Measurements from ENCODE around the gene ABCA1.
"Not testable (repeated sequence)": the region's sequence is repeated elsewhere in the genome, so short reads cannot be mapped to it uniquely, and the experiment has no call there.

The ABCA1 gene

GRCh38 chr9:104903609-104904008 lies 24.3 kb downstream of the ABCA1 start:
- H3K27me3 ChIP-seq (ENCODE audit: control insufficient read depth, insufficient read depth, low read length): no peaks in the 10 kb centered on the region
- no peak overlapping the region for H3K27ac ChIP-seq (ENCODE audit: low read depth, low read length)
- peaks cover 21% of the 10 kb centered on the region for H3K4me1 ChIP-seq (ENCODE audit: control insufficient read depth, insufficient read depth, low read length)
- H3K9me3 ChIP-seq (ENCODE audit: control insufficient read depth, insufficient read depth, low read depth, low read length): no peaks in the 10 kb centered on the region
- no peaks in the 10 kb centered on the region for H3K36me3 ChIP-seq (ENCODE audit: control insufficient read depth, insufficient read depth, low read length)
- H3K9ac ChIP-seq (ENCODE audit: low read length): no peak overlapping the region
- H3K4me3 ChIP-seq (ENCODE audit: low read depth, low read length): no peak overlapping the region

- Histone ChIP-seq H3K4me3 (ENCODE audit: low read depth, low read length) (no peak overlapping the region), H3K36me3 (ENCODE audit: control insufficient read depth, insufficient read depth, low read length) (no peaks in the 10 kb centered on the region), H3K27ac (ENCODE audit: low read depth, low read length) (no peak overlapping the region), H3K4me1 (ENCODE audit: control insufficient read depth, insufficient read depth, low read length) (peaks cover 21% of the 10 kb centered on the region), H3K27me3 (ENCODE audit: control insufficient read depth, insufficient read depth, low read length) (no peaks in the 10 kb centered on the region), H3K9me3 (ENCODE audit: control insufficient read depth, insufficient read depth, low read depth, low read length) (no peaks in the 10 kb centered on the region), H3K9ac (ENCODE audit: low read length) (no peak overlapping the region)
Observed at GRCh38 chr9:104900871-104901270, 27.1 kb downstream of the ABCA1 start.

- peaks cover 21% of the 10 kb centered on the region for H3K4me1 ChIP-seq (ENCODE audit: control insufficient read depth, insufficient read depth, low read length)
- H3K4me3 ChIP-seq (ENCODE audit: low read depth, low read length): no peak overlapping the region
- H3K9me3 ChIP-seq (ENCODE audit: control insufficient read depth, insufficient read depth, low read depth, low read length): no peaks in the 10 kb centered on the region
- no peak overlapping the region for H3K9ac ChIP-seq (ENCODE audit: low read length)
- no peaks in the 10 kb centered on the region for H3K27me3 ChIP-seq (ENCODE audit: control insufficient read depth, insufficient read depth, low read length)
- no peak overlapping the region for H3K27ac ChIP-seq (ENCODE audit: low read depth, low read length)
- no peaks in the 10 kb centered on the region for H3K36me3 ChIP-seq (ENCODE audit: control insufficient read depth, insufficient read depth, low read length)
Observed at GRCh38 chr9:104900324-104900723, 27.6 kb downstream of the ABCA1 start.

- Histone ChIP-seq H3K27ac (ENCODE audit: low read depth, low read length) (no peak overlapping the region), H3K4me1 (ENCODE audit: control insufficient read depth, insufficient read depth, low read length) (peaks cover 21% of the 10 kb centered on the region), H3K4me3 (ENCODE audit: low read depth, low read length) (no peak overlapping the region), H3K36me3 (ENCODE audit: control insufficient read depth, insufficient read depth, low read length) (no peaks in the 10 kb centered on the region), H3K9ac (ENCODE audit: low read length) (no peak overlapping the region), H3K9me3 (ENCODE audit: control insufficient read depth, insufficient read depth, low read depth, low read length) (no peaks in the 10 kb centered on the region), H3K27me3 (ENCODE audit: control insufficient read depth, insufficient read depth, low read length) (no peaks in the 10 kb centered on the region)
Observed at GRCh38 chr9:104899759-104900247, 28.2 kb downstream of the ABCA1 start.

GRCh38 chr9:104898376-104898775 lies 29.6 kb downstream of the ABCA1 start:
- H3K27ac ChIP-seq (ENCODE audit: low read depth, low read length): not testable (repeated sequence)
- peaks cover 14% of the 10 kb centered on the region for H3K4me1 ChIP-seq (ENCODE audit: control insufficient read depth, insufficient read depth, low read length)

GRCh38 chr9:104896131-104896530 lies 31.8 kb downstream of the ABCA1 start:
- Histone ChIP-seq H3K36me3 (ENCODE audit: control insufficient read depth, insufficient read depth, low read length) (no peaks in the 10 kb centered on the region), H3K27me3 (ENCODE audit: control insufficient read depth, insufficient read depth, low read length) (no peaks in the 10 kb centered on the region), H3K9ac (ENCODE audit: low read length) (no peak overlapping the region), H3K4me1 (ENCODE audit: control insufficient read depth, insufficient read depth, low read length) (peaks cover 8% of the 10 kb centered on the region), H3K4me3 (ENCODE audit: low read depth, low read length) (no peak overlapping the region), H3K27ac (ENCODE audit: low read depth, low read length) (no peak overlapping the region), H3K9me3 (ENCODE audit: control insufficient read depth, insufficient read depth, low read depth, low read length) (no peaks in the 10 kb centered on the region)

More at GRCh38 chr9:104898376-104898775, 29.6 kb downstream of the ABCA1 start:
- not testable (repeated sequence) for H3K4me3 ChIP-seq (ENCODE audit: low read depth, low read length); H3K36me3 ChIP-seq (ENCODE audit: control insufficient read depth, insufficient read depth, low read length); H3K9me3 ChIP-seq (ENCODE audit: control insufficient read depth, insufficient read depth, low read depth, low read length); H3K27me3 ChIP-seq (ENCODE audit: control insufficient read depth, insufficient read depth, low read length); H3K9ac ChIP-seq (ENCODE audit: low read length)

GRCh38 chr9:104895572-104895971 lies 32.4 kb downstream of the ABCA1 start:
- no peaks in the 10 kb centered on the region for H3K36me3 ChIP-seq (ENCODE audit: control insufficient read depth, insufficient read depth, low read length)

GRCh38 chr9:104892701-104893100 lies 35.3 kb downstream of the ABCA1 start:
- no peak overlapping the region for H3K4me3 ChIP-seq (ENCODE audit: low read depth, low read length)
- no peaks in the 10 kb centered on the region for H3K36me3 ChIP-seq (ENCODE audit: control insufficient read depth, insufficient read depth, low read length)
- no peaks in the 10 kb centered on the region for H3K27me3 ChIP-seq (ENCODE audit: control insufficient read depth, insufficient read depth, low read length)
- no peak overlapping the region for H3K9ac ChIP-seq (ENCODE audit: low read length)
- H3K9me3 ChIP-seq (ENCODE audit: control insufficient read depth, insufficient read depth, low read depth, low read length): no peaks in the 10 kb centered on the region
- H3K4me1 ChIP-seq (ENCODE audit: control insufficient read depth, insufficient read depth, low read length): peaks cover 10% of the 10 kb centered on the region
- no peak overlapping the region for H3K27ac ChIP-seq (ENCODE audit: low read depth, low read length)

More at GRCh38 chr9:104895572-104895971, 32.4 kb downstream of the ABCA1 start:
- Histone ChIP-seq H3K9ac (ENCODE audit: low read length) (no peak overlapping the region), H3K27me3 (ENCODE audit: control insufficient read depth, insufficient read depth, low read length) (no peaks in the 10 kb centered on the region), H3K4me1 (ENCODE audit: control insufficient read depth, insufficient read depth, low read length) (peaks cover 2% of the 10 kb centered on the region), H3K27ac (ENCODE audit: low read depth, low read length) (no peak overlapping the region), H3K4me3 (ENCODE audit: low read depth, low read length) (no peak overlapping the region), H3K9me3 (ENCODE audit: control insufficient read depth, insufficient read depth, low read depth, low read length) (no peaks in the 10 kb centered on the region)

GRCh38 chr9:104890433-104890770 lies 37.6 kb downstream of the ABCA1 start:
- no peak overlapping the region for H3K27ac ChIP-seq (ENCODE audit: low read depth, low read length)
- H3K4me3 ChIP-seq (ENCODE audit: low read depth, low read length): no peak overlapping the region
- no peaks in the 10 kb centered on the region for H3K27me3 ChIP-seq (ENCODE audit: control insufficient read depth, insufficient read depth, low read length)
- no peaks in the 10 kb centered on the region for H3K9me3 ChIP-seq (ENCODE audit: control insufficient read depth, insufficient read depth, low read depth, low read length)
- peaks cover 25% of the 10 kb centered on the region for H3K4me1 ChIP-seq (ENCODE audit: control insufficient read depth, insufficient read depth, low read length)
- H3K9ac ChIP-seq (ENCODE audit: low read length): no peak overlapping the region
- H3K36me3 ChIP-seq (ENCODE audit: control insufficient read depth, insufficient read depth, low read length): no peaks in the 10 kb centered on the region

- Histone ChIP-seq H3K36me3 (ENCODE audit: control insufficient read depth, insufficient read depth, low read length) (peaks cover 4% of the 10 kb centered on the region; the same call in 1 of the 2 replicates), H3K9me3 (ENCODE audit: control insufficient read depth, insufficient read depth, low read depth, low read length) (no peaks in the 10 kb centered on the region), H3K4me1 (ENCODE audit: control insufficient read depth, insufficient read depth, low read length) (peaks cover 61% of the 10 kb centered on the region), H3K9ac (ENCODE audit: low read length) (peak overlapping the region; percentile 9), H3K27me3 (ENCODE audit: control insufficient read depth, insufficient read depth, low read length) (no peaks in the 10 kb centered on the region), H3K4me3 (ENCODE audit: low read depth, low read length) (no peak overlapping the region), H3K27ac (ENCODE audit: low read depth, low read length) (peak overlapping the region; percentile 48)
Observed at GRCh38 chr9:104885818-104886709, 41.9 kb downstream of the ABCA1 start.

- H3K4me3 ChIP-seq (ENCODE audit: low read depth, low read length): no peak overlapping the region
- no peaks in the 10 kb centered on the region for H3K27me3 ChIP-seq (ENCODE audit: control insufficient read depth, insufficient read depth, low read length)
- no peak overlapping the region for H3K9ac ChIP-seq (ENCODE audit: low read length)
- H3K36me3 ChIP-seq (ENCODE audit: control insufficient read depth, insufficient read depth, low read length): peaks cover 7% of the 10 kb centered on the region; the same call in 1 of the 2 replicates
- H3K9me3 ChIP-seq (ENCODE audit: control insufficient read depth, insufficient read depth, low read depth, low read length): no peaks in the 10 kb centered on the region
- no peak overlapping the region for H3K27ac ChIP-seq (ENCODE audit: low read depth, low read length)
- peaks cover 51% of the 10 kb centered on the region for H3K4me1 ChIP-seq (ENCODE audit: control insufficient read depth, insufficient read depth, low read length)
Observed at GRCh38 chr9:104883169-104883568, 44.8 kb downstream of the ABCA1 start.

Measured in HUES6 (cell line).